K562 (cell line): ENCODE results near the gene CGREF1. TPM values are rescaled to one million over a fixed set of nuclear protein-coding genes. Genes with fewer than 3 reads are reported as not detected.

Experiments
- ATAC-seq: fragments of 200-7000 bp; cut with Tn5 transposase; 3 replicates; pipeline ENCODE4 v1.9.1; 2020; ENCODE audit warnings: moderate library complexity
- BruUV-seq: library from RNA; stranded (reverse); fragments of 400-500 nt; replicated peaks from 2 replicates; lab custom pipeline; 2021; lab: Mats Ljungman, UMichigan
- CTCF ChIA-PET: fragments of 300-600 bp; formaldehyde crosslinking; extraction: SDS; loops from one replicate; lab custom pipeline; 2021; ENCODE audit warnings: low intra/inter-chr PET ratio; lab: Yijun Ruan, JAX
- POLR2A ChIA-PET: fragments of 300-600, 350-650 bp; sonication (Branson Sonifier 250); formaldehyde crosslinking; extraction: SDS; loops from one replicate; lab custom pipeline; 2021; ENCODE audit warnings: antibody characterized with exemption, inconsistent platforms; lab: Yijun Ruan, JAX
- DNase-seq, 4 experiments: peaks; one replicate each; pipeline versions ENCODE4 v3.0.0 to v3.0.0-alpha.2; 2011 to 2018; ENCODE audit warnings: low spot score in 3 of 4, mixed read lengths in 3 of 4; ENCODE audit errors: extremely low read depth in 1 of 4
- FAIRE-seq: peaks from 2 replicates; lab custom pipeline; 2011; peaks lifted over from hg19 to GRCh38; lab: Jason Lieb, UNC
- H2AFZ ChIP-seq: 2 replicates; pipeline ENCODE4 v1.6.0; 2011; ENCODE audit warnings: low read depth, low read length, control low read depth, inconsistent platforms
- H3K27ac ChIP-seq: fragments of 200-600 bp; 3 replicates; pipeline ENCODE4 v1.8.0; 2011; ENCODE audit warnings: low read depth, mild to moderate bottlenecking, control low read depth, inconsistent platforms, low read length, moderate library complexity, mixed read lengths; ENCODE audit errors: extremely low read depth
- H3K27me3 ChIP-seq, 2 experiments: fragments of 300-600 bp in 1 of 2; 2 replicates in 1 of 2; 3 replicates in 1 of 2; pipeline versions ENCODE4 v1.6.0 to v1.8.0; 2011; ENCODE audit warnings: inconsistent platforms in 2 of 2, low read length in 2 of 2, mild to moderate bottlenecking in 1 of 2, mixed read lengths in 1 of 2, moderate library complexity in 1 of 2; ENCODE audit not compliant: control insufficient read depth in 2 of 2, insufficient read depth in 2 of 2
- H3K36me3 ChIP-seq: fragments of 300-600 bp; 3 replicates; pipeline ENCODE4 v1.8.0; 2011; ENCODE audit warnings: mild to moderate bottlenecking, low read length, inconsistent platforms; ENCODE audit not compliant: control insufficient read depth, insufficient read depth
- H3K4me1 ChIP-seq, 2 experiments: fragments of 200-600 bp in 1 of 2; replicated peaks in 1 of 2; 2 replicates in 1 of 2; 3 replicates in 1 of 2; pipeline versions ENCODE4 v1.5.1 to v1.8.0; 2011; ENCODE audit warnings: inconsistent platforms in 2 of 2, low read length in 2 of 2, mild to moderate bottlenecking in 1 of 2, mixed read lengths in 1 of 2, moderate library complexity in 1 of 2; ENCODE audit not compliant: control insufficient read depth in 2 of 2, insufficient read depth in 2 of 2
- H3K4me2 ChIP-seq: 2 replicates; pipeline ENCODE4 v1.6.1; 2011; ENCODE audit warnings: low read length, control low read depth, inconsistent platforms, mixed read lengths; ENCODE audit not compliant: insufficient read depth
- H3K4me3 ChIP-seq: fragments of 200-600 bp; sonication (generic), shearing (Covaris generic); 2 replicates; pipeline ENCODE4 v1.5.1; 2016; ENCODE audit warnings: control low read depth, inconsistent platforms
- H3K79me2 ChIP-seq: fragments of 200-600 bp; 3 replicates; pipeline ENCODE4 v1.8.0; 2011; ENCODE audit warnings: low read length, inconsistent platforms; ENCODE audit not compliant: control insufficient read depth, insufficient read depth
- H3K9ac ChIP-seq, 2 experiments: 2 replicates each; pipeline versions ENCODE4 v1.6.0 to v1.6.1; 2011; ENCODE audit warnings: low read depth in 2 of 2, low read length in 2 of 2, control low read depth in 1 of 2, inconsistent platforms in 1 of 2, mild to moderate bottlenecking in 1 of 2, mixed read lengths in 1 of 2; ENCODE audit not compliant: insufficient read depth in 1 of 2
- H3K9me1 ChIP-seq: one replicate; pipeline ENCODE4 v1.6.0; 2011; ENCODE audit warnings: inconsistent platforms, mild to moderate bottlenecking, low read length, moderate library complexity; ENCODE audit not compliant: control insufficient read depth, insufficient read depth
- H3K9me3 ChIP-seq: replicated peaks from 2 replicates; pipeline ENCODE4 v1.5.1; 2011; ENCODE audit warnings: low read depth, low read length, inconsistent platforms; ENCODE audit not compliant: control insufficient read depth, insufficient read depth
- H4K20me1 ChIP-seq: replicated peaks from 2 replicates; pipeline ENCODE4 v1.6.1; 2011; ENCODE audit warnings: low read length, inconsistent platforms, mixed read lengths; ENCODE audit not compliant: control insufficient read depth, insufficient read depth
- ELF2 ChIP-seq: fragments of 250-450 bp; sonication (Bioruptor Pico); IDR thresholded peaks from 2 replicates; pipeline ENCODE4 v1.5.0; 2021; ENCODE audit warnings: mild to moderate bottlenecking
- ETV5 ChIP-seq: sonication (generic); formaldehyde crosslinking; IDR thresholded peaks from 2 replicates; pipeline ENCODE4 v1.4.0; 2020; ENCODE audit warnings: low read depth, mild to moderate bottlenecking, missing genetic modification reagents
- LCOR ChIP-seq: sonication (generic); formaldehyde crosslinking; IDR thresholded peaks from 2 replicates; pipeline ENCODE4 v1.8.0; 2022; ENCODE audit warnings: mild to moderate bottlenecking, missing genetic modification reagents
- NCOA2 ChIP-seq, 2 experiments: fragments of 450-650 bp; IDR thresholded peaks; 2 replicates each; pipeline ENCODE4 v1.6.1; 2018; ENCODE audit warnings: mild to moderate bottlenecking in 2 of 2, moderate library complexity in 1 of 2; ENCODE audit not compliant: partially characterized antibody in 2 of 2
- PTBP1 ChIP-seq: fragments of 200-400 bp; formaldehyde crosslinking; IDR thresholded peaks from 2 replicates; pipeline ENCODE4 v1.6.1; 2017; ENCODE audit warnings: low read depth, low read length
- RBM34 ChIP-seq: fragments of 200-400 bp; formaldehyde crosslinking; IDR thresholded peaks from 2 replicates; pipeline ENCODE4 v1.6.1; 2018; ENCODE audit warnings: low read length, borderline replicate concordance; ENCODE audit not compliant: insufficient read depth
- SRSF9 ChIP-seq: fragments of 200-400 bp; formaldehyde crosslinking; IDR thresholded peaks from 2 replicates; pipeline ENCODE4 v1.6.1; 2017; ENCODE audit warnings: low read depth, low read length, borderline replicate concordance
- TAF1 ChIP-seq: IDR thresholded peaks from 2 replicates; pipeline ENCODE4 v1.6.1; 2011; ENCODE audit warnings: mild to moderate bottlenecking, low read length, moderate library complexity; ENCODE audit not compliant: insufficient read depth, control insufficient read depth, severe bottlenecking; ENCODE audit errors: extremely low read depth
- TRIM25 ChIP-seq: fragments of 450-650 bp; IDR thresholded peaks from 2 replicates; pipeline ENCODE4 v1.7.0; 2016; ENCODE audit warnings: borderline replicate concordance
- ZBTB5 ChIP-seq: fragments of 450-650 bp; IDR thresholded peaks from 2 replicates; pipeline ENCODE4 v1.6.1; 2017; ENCODE audit warnings: antibody characterized with exemption
- ZNF232 ChIP-seq: sonication (generic); formaldehyde crosslinking; IDR thresholded peaks from 2 replicates; pipeline ENCODE4 v1.8.0; 2022; ENCODE audit warnings: mild to moderate bottlenecking, missing genetic modification reagents
- WGBS: fragments of 100-300 bp; shearing (Covaris generic); methylation state at CpG from one replicate; pipeline ENCODE4 v1.1.6; 2016; ENCODE audit warnings: low coverage, mixed read lengths; ENCODE audit not compliant: insufficient coverage; ENCODE audit errors: missing lambda C conversion rate; 5-methylcytosine and 5-hydroxymethylcytosine counted together
- in situ Hi-C: fragments of 300-500 bp; cut with MboI; formaldehyde crosslinking; loops from 4 replicates; pipeline ENCODE4 v1.15.0; 2018; ENCODE audit warnings: inconsistent platforms, mixed read lengths
- intact Hi-C: fragments of 100-400 bp; cut with micrococcal nuclease; formaldehyde crosslinking; loops from 2 replicates; pipeline ENCODE4 v1.14.2; 2022
- polyA plus RNA-seq, 8 experiments: library from polyadenylated mRNA; depleted of rRNA in 4 of 8; stranded (reverse) in 5 of 8; unstranded in 3 of 8; fragments of >200 nt; fragmentation: Nextera tagmentation in 2 of 8; fragmentation: Illumina TruSeq in 1 of 8; extraction: Ambion mirVana in 2 of 8; extraction: Trizol in 1 of 8; gene quantifications; 2 replicates each; pipeline versions ENCODE4 v1.2.1 to v1.2.3, GENCODE V29; 2011 to 2014; ENCODE audit warnings: inconsistent platforms in 1 of 8, missing spikeins in 1 of 8
- total RNA-seq, 7 experiments: library from RNA; depleted of rRNA in 6 of 7; stranded (reverse); fragments of >200 nt in 6 of 7; fragmentation: Illumina TruSeq in 2 of 7; extraction: Trizol in 2 of 7; gene quantifications; 2 replicates each; pipeline versions ENCODE4 v1.2.1 to v1.2.3, GENCODE V29; 2011 to 2021; ENCODE audit warnings: low replicate concordance in 1 of 7
- TF ChIP-seq, protein P1 (sequence below): IDR thresholded peaks from 2 replicates; pipeline ENCODE4 v1.6.1; 2012; ENCODE audit warnings: low read depth, low read length, improper control_type of control experiment, borderline replicate concordance
- TF ChIP-seq, protein P2 (sequence below): sonication (generic); formaldehyde crosslinking; IDR thresholded peaks from 2 replicates; pipeline ENCODE4 v1.5.0; 2020; ENCODE audit warnings: missing genetic modification reagents

CGREF1 gene
- total and polyA plus RNA-seq, 9 of the 15 experiments (the other 6 are each of a cell fraction or from before 2014, with no cell fraction given), result 0.07 to 0.50 (median 0.37) TPM

- TF ChIP-seq, protein P1, sequence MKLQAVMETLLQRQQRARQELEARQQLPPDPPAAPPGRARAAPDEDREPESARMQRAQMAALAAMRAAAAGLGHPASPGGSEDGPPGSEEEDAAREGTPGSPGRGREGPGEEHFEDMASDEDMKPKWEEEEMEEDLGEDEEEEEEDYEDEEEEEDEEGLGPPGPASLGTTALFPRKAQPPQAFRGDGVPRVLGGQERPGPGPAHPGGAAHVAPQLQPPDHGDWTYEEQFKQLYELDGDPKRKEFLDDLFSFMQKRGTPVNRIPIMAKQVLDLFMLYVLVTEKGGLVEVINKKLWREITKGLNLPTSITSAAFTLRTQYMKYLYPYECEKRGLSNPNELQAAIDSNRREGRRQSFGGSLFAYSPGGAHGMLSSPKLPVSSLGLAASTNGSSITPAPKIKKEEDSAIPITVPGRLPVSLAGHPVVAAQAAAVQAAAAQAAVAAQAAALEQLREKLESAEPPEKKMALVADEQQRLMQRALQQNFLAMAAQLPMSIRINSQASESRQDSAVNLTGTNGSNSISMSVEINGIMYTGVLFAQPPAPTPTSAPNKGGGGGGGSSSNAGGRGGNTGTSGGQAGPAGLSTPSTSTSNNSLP, result no peak
Measured at GRCh38 chr2:27137322-27137935, 18.5 kb upstream of the CGREF1 start (continued).

GRCh38 chr2:27136751-27137150 lies 17.8 kb upstream of the CGREF1 start:
- in situ Hi-C loops (no loop called here), intact Hi-C loops (no loop called here)
- Histone ChIP-seq H4K20me1 (no peaks in the 10 kb centered on the region; the same call in 1 of the 2 replicates), H3K36me3 (peaks cover 18% of the 10 kb centered on the region; the same call in 2 of the 3 replicates), H3K27me3 (no peaks in the 10 kb centered on the region), H3K9ac (peak overlapping the region in 1 of 2 experiments; percentile 62; a peak in 1 of 4 replicates), H3K27ac (no peak overlapping the region), H3K4me1 (peaks cover 15 to 32% of the 10 kb centered on the region in 2 experiments; a peak in 4 of 5 replicates), H3K79me2 (peaks cover 21% of the 10 kb centered on the region), H3K9me1 (peaks cover 5% of the 10 kb centered on the region), H3K9me3 (no peaks in the 10 kb centered on the region; the same call in 1 of the 2 replicates), H3K4me3 (no peak overlapping the region), H2AFZ (no peak overlapping the region), H3K4me2 (no peak overlapping the region)
- DNase-seq (no peak), FAIRE-seq (no peak), ATAC-seq (no peak)
- 63% methylated on average over 6 of the region's 7 CpGs for WGBS
- no TSS peak for BruUV-seq
- ChIA-PET POLR2A (no interaction called here), CTCF (no interaction called here)
- TF ChIP-seq, protein P2, sequence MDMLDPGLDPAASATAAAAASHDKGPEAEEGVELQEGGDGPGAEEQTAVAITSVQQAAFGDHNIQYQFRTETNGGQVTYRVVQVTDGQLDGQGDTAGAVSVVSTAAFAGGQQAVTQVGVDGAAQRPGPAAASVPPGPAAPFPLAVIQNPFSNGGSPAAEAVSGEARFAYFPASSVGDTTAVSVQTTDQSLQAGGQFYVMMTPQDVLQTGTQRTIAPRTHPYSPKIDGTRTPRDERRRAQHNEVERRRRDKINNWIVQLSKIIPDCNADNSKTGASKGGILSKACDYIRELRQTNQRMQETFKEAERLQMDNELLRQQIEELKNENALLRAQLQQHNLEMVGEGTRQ (CRISPR knock-in tag), result no peak
- TF ChIP-seq TRIM25 (no peak), SRSF9 (no peak), NCOA2 (IDR thresholded peaks at IDR 0.05; ENCODE audit: partially characterized antibody in 2 of 2) (no peak), PTBP1 (no peak), ZNF232 (CRISPR knock-in tag) (no peak), ELF2 (no peak), LCOR (CRISPR knock-in tag) (no peak), RBM34 (no peak), ZBTB5 (no peak), TAF1 (no peak), ETV5 (CRISPR knock-in tag) (no peak)
